Stimulated activated CD4-positive, alpha-beta T cell treated with anti-CD3 and anti-CD28 coated beads, Interleukin-2, amount 100 ng/mL, for 4 hours (primary cell): ENCODE results near the gene NCBP1.
"Not testable (repeated sequence)": the region's sequence is repeated elsewhere in the genome, so short reads cannot be mapped to it uniquely, and the experiment has no call there.

ENCODE experiments used
- DNase-seq: peaks from one replicate; pipeline ENCODE4 v3.0.0-alpha.2; 2020; ENCODE audit warnings: low read depth

Gene NCBP1

GRCh38 chr9:97672403-97672802 lies 38.8 kb downstream of the NCBP1 start:
- DNase-seq: no peak

GRCh38 chr9:97673922-97674321 lies 40.3 kb downstream of the NCBP1 start:
- no peak for DNase-seq

- no peak for DNase-seq
Observed at GRCh38 chr9:97675655-97676054, 42.0 kb downstream of the NCBP1 start.

GRCh38 chr9:97682242-97682641 lies 48.6 kb downstream of the NCBP1 start:
- DNase-seq: no peak

GRCh38 chr9:97688654-97689053 lies 55.0 kb downstream of the NCBP1 start:
- DNase-seq: no peak

- no peak for DNase-seq
Observed at GRCh38 chr9:97689401-97690180, 56.0 kb downstream of the NCBP1 start.

- DNase-seq: no peak
Observed at GRCh38 chr9:97694769-97695168, 61.1 kb downstream of the NCBP1 start.

DNA sequence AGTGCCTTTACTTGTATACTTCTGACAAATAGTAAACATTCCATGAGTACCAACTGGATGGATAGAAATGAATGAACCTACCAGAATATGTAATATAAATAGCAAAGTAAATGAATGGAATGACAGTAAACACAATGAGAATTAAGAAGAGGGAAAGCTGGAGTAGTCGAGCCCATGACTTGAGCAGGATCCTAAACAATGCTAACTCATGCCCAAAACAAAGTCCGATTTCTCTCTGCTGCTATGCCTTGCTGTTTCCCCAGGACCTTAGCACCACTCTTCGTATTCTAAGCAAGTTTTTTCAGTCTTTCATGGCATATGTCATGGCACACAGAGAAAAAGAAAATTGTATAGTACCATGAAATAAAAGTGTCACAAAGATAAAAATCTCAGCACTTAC lies 61.8 kb downstream of the NCBP1 start:
- no peak for DNase-seq

DNA sequence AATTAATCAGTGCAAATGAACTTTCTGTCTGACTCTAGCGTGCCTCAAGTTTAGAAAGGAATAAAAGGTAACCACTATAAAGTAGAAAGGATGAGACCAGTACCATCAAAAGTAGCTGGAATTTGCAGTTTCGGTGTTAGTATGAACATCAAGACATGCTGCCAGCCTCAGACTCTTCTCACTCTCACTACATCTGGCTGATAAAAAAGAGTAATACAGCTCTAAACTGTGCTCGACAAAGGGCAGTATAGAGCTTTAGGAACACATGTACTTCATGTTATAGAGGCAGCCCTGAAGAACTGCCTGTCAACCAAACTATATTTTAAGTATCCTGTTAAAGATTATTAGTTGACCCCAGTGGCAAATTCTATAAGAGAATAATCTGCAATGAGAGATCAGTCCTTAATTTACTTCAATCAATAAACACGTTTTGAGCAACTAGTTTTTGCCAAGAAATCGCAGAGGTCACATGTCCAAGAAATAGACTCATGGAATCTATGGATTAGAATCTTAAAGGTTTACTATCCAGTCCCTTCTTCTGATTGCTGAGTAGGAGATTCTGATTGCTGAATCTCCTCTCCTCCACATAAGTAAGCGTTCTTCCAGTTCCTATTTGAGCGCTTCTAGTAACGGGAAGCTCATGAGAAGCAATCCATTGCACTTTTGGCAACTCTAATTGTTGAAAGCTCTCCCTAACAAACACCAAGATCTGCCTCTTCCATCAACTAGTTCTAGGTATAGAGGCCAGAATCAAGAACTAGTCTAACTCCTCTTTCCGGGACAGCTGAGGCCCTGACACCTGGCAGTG lies 62.6 kb downstream of the NCBP1 start:
- DNase-seq: no peak

DNA sequence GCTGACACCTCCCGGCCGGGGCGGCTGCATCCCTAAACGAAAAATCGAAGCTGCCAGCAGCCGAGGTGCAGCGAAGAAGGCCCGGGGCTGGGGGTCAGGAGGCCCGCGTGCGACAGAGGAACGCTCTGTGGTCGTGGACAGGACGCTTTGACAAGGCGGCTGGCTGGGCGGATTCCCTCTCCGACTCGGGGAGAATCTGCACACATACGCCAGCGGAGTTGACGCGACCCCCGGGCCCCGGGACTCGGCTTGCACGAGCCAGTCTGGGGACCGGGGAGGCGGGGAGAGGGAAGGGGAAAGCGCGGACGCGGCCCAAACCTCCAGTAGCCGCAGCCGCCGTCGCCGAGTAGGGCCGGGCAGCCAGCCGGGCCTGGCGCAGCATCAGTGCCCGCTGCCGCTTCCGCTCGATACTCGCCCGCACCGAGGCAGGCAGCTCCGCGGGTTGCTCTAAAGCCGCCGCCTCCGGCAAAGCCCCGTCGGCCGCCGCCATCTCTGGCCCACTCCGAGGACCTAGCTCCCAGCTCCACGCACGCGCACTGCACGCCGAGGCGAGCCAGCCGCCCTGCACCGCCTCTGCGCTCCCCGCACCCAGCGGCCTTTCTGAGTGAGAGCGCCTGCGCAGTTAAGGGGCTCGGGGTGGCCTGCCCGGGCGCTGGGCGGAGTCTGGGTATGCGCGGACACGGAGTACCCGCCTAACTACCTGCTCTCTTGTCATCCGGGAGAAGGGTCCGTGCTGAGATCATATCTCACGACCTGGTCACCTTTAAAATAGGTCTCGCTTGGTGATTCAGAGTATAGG lies 63.4 kb downstream of the NCBP1 start, which contains the start of gene XPA:
Gene XPA, minus strand, starts transcription at position 538 of the 799 bp plus-strand sequence. Its CDS starts 48 bp downstream, at position 490.
- peak; percentile 96 for DNase-seq

- DNase-seq: no peak
Observed at GRCh38 chr9:97697837-97698236, 64.2 kb downstream of the NCBP1 start.

- no peak for DNase-seq
Observed at GRCh38 chr9:97698865-97699264, 65.2 kb downstream of the NCBP1 start.

DNA sequence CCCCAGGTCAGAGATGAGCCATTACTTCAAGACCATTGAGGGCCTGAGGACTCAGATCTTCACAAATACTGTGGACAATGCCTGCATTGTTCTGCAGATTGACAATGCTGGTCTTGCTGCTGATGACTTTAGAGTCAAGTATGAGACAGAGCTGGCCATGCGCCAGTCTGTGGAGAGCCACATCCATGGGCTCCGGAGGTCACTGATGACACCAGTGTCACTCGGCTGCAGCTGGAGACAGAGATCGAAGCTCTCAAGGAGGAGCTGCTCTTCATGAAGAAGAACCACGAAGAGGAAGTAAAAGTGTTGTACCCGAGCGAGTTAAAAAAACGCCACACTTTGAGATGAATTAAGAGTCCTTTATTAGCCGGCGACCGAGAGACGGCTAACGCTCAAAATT lies 65.7 kb downstream of the NCBP1 start:
- not testable (repeated sequence) for DNase-seq

DNA sequence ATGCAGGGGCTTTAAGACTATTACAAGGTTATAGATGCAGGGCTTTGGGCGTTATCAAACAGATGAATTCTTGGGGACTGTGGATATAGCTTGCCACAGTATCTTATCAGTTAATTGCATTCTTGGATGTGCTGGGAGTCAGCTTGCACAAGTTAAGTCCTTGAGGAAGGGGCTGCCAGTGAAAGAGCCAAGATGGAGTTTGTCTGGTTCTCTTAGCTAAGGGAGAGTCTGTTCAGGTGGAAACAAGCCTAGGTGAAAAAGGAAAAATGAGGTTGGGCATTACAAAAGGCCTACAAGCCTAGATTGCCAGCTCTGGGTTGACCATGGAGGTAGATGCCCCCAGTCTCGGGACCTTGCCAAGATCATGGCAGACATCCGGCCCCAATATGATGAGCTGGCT lies 66.2 kb downstream of the NCBP1 start:
- DNase-seq: not testable (repeated sequence)

DNA sequence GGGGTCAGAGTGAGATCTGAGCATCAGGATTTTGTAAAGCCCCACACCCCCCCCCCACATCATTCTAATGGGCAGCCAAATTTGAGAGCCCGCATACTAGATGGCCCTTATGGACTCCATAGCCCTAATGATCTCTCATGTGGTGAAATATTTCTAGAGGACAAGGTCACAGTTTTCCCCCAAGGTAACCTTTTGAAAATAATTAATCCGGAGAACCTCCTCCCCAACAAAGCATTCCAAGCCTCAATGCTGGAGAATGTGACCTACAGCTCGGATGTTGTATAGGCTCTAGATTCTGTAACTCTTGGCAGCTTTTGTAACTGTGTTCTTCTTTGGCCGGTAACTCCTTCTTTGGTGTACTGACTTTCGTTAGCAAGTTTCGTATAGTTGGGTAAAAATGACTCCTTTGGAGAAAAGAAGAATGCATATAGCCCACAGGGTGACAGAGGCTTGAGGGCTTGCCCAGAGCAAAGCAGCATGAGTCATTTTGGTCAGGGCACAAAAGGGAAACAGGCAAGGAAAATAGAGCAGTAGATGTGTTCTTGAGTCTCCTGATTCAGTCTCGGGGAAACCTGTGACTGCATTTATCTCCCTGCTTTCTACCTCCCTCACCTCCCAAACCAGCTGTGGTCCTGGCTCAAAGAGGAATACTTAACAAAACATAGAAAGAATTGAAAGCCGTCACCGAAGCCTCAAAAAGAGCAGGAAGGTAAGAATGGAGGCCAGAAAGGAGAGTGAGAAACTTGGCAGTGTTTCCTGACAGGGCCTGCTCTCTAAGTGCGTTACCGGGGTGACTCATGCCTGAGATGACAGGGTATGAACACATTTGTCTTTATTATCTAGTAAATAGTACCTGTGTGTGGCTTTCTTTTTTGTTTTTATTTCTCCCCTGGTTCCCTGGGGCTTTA lies 70.1 kb downstream of the NCBP1 start:
- no peak for DNase-seq

GRCh38 chr9:97704345-97704677 lies 70.7 kb downstream of the NCBP1 start:
- DNase-seq: no peak

GRCh38 chr9:97704851-97705250 lies 71.2 kb downstream of the NCBP1 start:
- no peak for DNase-seq

- DNase-seq: no peak
Observed at GRCh38 chr9:97705354-97705950, 71.8 kb downstream of the NCBP1 start.

- DNase-seq: no peak
Observed at GRCh38 chr9:97706246-97706645, 72.6 kb downstream of the NCBP1 start.

DNA sequence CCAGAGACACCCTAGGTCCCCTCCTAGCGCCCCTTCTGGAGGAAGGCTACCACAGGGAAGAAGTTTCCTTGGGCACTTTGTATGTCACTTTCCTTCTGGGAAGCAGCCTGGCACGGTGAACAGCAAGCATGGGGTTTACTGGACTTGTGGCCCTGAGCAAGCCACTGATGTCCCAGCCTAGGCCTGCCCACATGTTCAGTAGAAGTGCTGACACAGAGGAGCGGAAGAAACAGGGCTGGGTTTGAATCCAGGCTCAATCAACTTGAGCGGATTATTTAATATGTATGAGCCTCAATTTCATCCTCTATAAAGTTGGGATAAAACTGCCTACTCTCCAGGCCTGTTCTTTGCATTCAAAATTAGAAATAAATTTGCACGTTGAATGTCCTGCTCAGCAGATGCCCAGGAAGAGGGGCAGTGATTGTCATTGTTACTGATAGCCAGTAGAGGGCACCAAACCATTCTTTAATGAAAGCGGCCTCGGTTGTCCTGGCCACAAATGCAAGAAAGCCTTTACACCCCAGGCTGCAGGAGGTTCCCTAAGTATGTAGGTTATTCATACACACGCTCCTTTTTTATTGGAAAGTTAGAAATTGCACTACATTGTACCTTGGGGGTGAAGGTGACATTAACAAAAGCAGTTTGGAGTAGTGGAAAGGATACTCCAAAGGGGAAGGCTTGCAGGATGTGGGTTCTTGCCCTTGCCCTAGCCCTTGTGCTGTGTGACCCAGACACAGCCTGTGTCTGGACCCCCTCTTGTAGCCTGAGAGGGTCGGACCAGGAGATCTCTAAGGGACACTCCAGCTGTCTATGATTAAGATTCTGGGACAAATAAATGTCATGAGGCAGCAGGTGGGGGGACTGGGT lies 77.0 kb downstream of the NCBP1 start:
- DNase-seq: peak; percentile 26
